HCT116 (cell line): ENCODE results near the gene QSOX1. TPM values are rescaled to one million over a fixed set of nuclear protein-coding genes. Genes with fewer than 3 reads are reported as not detected.

Experiments used
- ATAC-seq: fragments of 200-7000 bp; cut with Tn5 transposase; 2 replicates; pipeline ENCODE4 v1.9.1; 2020; ENCODE audit warnings: mild to moderate bottlenecking, moderate library complexity
- BruUV-seq: library from RNA; stranded (reverse); fragments of 400-500 nt; replicated peaks from 2 replicates; lab custom pipeline; 2021; lab: Mats Ljungman, UMichigan
- CTCF ChIA-PET: fragments of 300-600 bp; sonication (Branson Sonifier 250); formaldehyde crosslinking; loops from one replicate; lab custom pipeline; 2021; ENCODE audit warnings: antibody characterized with exemption; lab: Charles Lee
- POLR2A ChIA-PET: fragments of 300-600, 350-600 bp; sonication (Branson Sonifier 250); formaldehyde crosslinking; loops from one replicate; lab custom pipeline; 2021; ENCODE audit warnings: antibody characterized with exemption; lab: Charles Lee
- RAD21 ChIA-PET, 2 experiments: fragments of 300-600 bp; sonication (Branson Sonifier 250); formaldehyde crosslinking; loops; one replicate each; lab custom pipeline; 2023; ENCODE audit warnings: low total read pairs in 2 of 2; ENCODE audit not compliant: uncharacterized antibody in 2 of 2, unreplicated experiment in 2 of 2, low non-redundant PET in 1 of 2; lab: Charles Lee
- DNase-seq: peaks from one replicate; pipeline ENCODE4 v3.0.0-alpha.2; 2010; ENCODE audit warnings: low read depth, low spot score
- H2AFZ ChIP-seq: fragments of 200-600 bp; shearing (Covaris generic), sonication (generic); 2 replicates; pipeline ENCODE4 v1.6.1; 2017; ENCODE audit warnings: low read depth, mixed run types, mixed read lengths, antibody characterized with exemption, low read length; ENCODE audit not compliant: poor library complexity, severe bottlenecking
- H3K27ac ChIP-seq: 2 replicates; pipeline ENCODE4 v1.5.1; 2012; ENCODE audit warnings: low read depth, low read length
- H3K27me3 ChIP-seq: fragments of 200-600 bp; sonication (generic); 2 replicates; pipeline ENCODE4 v1.6.1; 2016; ENCODE audit warnings: mixed run types, low read length, mixed read lengths; ENCODE audit not compliant: insufficient read depth
- H3K36me3 ChIP-seq, 2 experiments: fragments of 200-500 bp in 1 of 2; fragments of 200-600 bp in 1 of 2; sonication (Bioruptor generic) in 1 of 2; sonication (generic) in 1 of 2; 2 replicates each; pipeline versions ENCODE4 v1.5.1 to v1.6.1; 2014 to 2016; ENCODE audit warnings: low read length in 2 of 2, inconsistent platforms in 1 of 2, mixed read lengths in 1 of 2, mixed run types in 1 of 2; ENCODE audit not compliant: insufficient read depth in 2 of 2, control insufficient read depth in 1 of 2
- H3K4me1 ChIP-seq, 2 experiments: fragments of 200-600 bp in 1 of 2; sonication (generic) in 1 of 2; 2 replicates each; pipeline versions ENCODE4 v1.5.1 to v1.6.1; 2012 to 2017; ENCODE audit warnings: low read length in 2 of 2, inconsistent platforms in 1 of 2, mild to moderate bottlenecking in 1 of 2, mixed read lengths in 1 of 2, mixed run types in 1 of 2, moderate library complexity in 1 of 2; ENCODE audit not compliant: insufficient read depth in 2 of 2, control insufficient read depth in 1 of 2
- H3K4me2 ChIP-seq: fragments of 200-600 bp; sonication (generic); 2 replicates; pipeline ENCODE4 v1.6.1; 2017; ENCODE audit warnings: mixed run types, low read length, mixed read lengths
- H3K4me3 ChIP-seq, 2 experiments: fragments of 200-600 bp in 1 of 2; sonication (generic) in 1 of 2; replicated peaks in 1 of 2; 2 replicates each; pipeline ENCODE4 v1.5.1; 2011 to 2016; ENCODE audit warnings: low read length in 2 of 2, control low read depth in 1 of 2, low read depth in 1 of 2, mild to moderate bottlenecking in 1 of 2, mixed read lengths in 1 of 2, mixed run types in 1 of 2
- H3K79me2 ChIP-seq: fragments of 200-600 bp; sonication (generic); 2 replicates; pipeline ENCODE4 v1.6.1; 2017; ENCODE audit warnings: mild to moderate bottlenecking, mixed run types, low read length, moderate library complexity, mixed read lengths; ENCODE audit not compliant: insufficient read depth
- H3K9ac ChIP-seq: fragments of 200-600 bp; sonication (generic); 2 replicates; pipeline ENCODE4 v1.6.1; 2016; ENCODE audit warnings: low read length, mixed read lengths
- H3K9me2 ChIP-seq: fragments of 200-600 bp; sonication (generic), shearing (Covaris generic); 2 replicates; pipeline ENCODE4 v1.6.1; 2017; ENCODE audit warnings: mixed run types, mild to moderate bottlenecking, moderate library complexity; ENCODE audit not compliant: insufficient read depth
- H3K9me3 ChIP-seq, 2 experiments: fragments of 200-500 bp in 1 of 2; fragments of 200-600 bp in 1 of 2; sonication (Bioruptor generic) in 1 of 2; sonication (generic) in 1 of 2; 2 replicates each; pipeline ENCODE4 v1.6.1; 2014 to 2017; ENCODE audit warnings: low read length in 2 of 2, mixed read lengths in 2 of 2, inconsistent platforms in 1 of 2, low read depth in 1 of 2, mild to moderate bottlenecking in 1 of 2, mixed run types in 1 of 2, moderate library complexity in 1 of 2; ENCODE audit not compliant: control insufficient read depth in 1 of 2, insufficient read depth in 1 of 2
- H4K20me1 ChIP-seq: fragments of 200-600 bp; sonication (generic), shearing (Covaris generic); 2 replicates; pipeline ENCODE4 v1.6.1; 2017; ENCODE audit warnings: mixed run types, mild to moderate bottlenecking, moderate library complexity; ENCODE audit not compliant: insufficient read depth
- CEBPB ChIP-seq: IDR thresholded peaks from 2 replicates; pipeline ENCODE4 v1.6.1; 2012; ENCODE audit warnings: low read depth
- ELF1 ChIP-seq: IDR thresholded peaks from 2 replicates; pipeline ENCODE4 v1.6.1; 2012; ENCODE audit warnings: low read depth, borderline replicate concordance
- EZH2 ChIP-seq: fragments of 200-600 bp; sonication (generic); IDR thresholded peaks from 2 replicates; pipeline ENCODE4 v1.6.1; 2017; ENCODE audit warnings: antibody characterized with exemption, mixed run types
- EZH2phosphoT487 ChIP-seq: fragments of 200-600 bp; IDR thresholded peaks from 2 replicates; pipeline ENCODE4 v1.6.1; 2018; ENCODE audit warnings: antibody characterized with exemption, borderline replicate concordance
- FOSL1 ChIP-seq: IDR thresholded peaks from 2 replicates; pipeline ENCODE4 v1.6.1; 2012; ENCODE audit warnings: low read depth
- JUND ChIP-seq: IDR thresholded peaks from 2 replicates; pipeline ENCODE4 v1.6.1; 2012
- MAX ChIP-seq: IDR thresholded peaks from 2 replicates; pipeline ENCODE4 v1.6.1; 2012
- POLR2A ChIP-seq: IDR thresholded peaks from 2 replicates; pipeline ENCODE4 v1.7.0; 2011; ENCODE audit warnings: borderline replicate concordance; ENCODE audit not compliant: insufficient read depth, insufficient read length; ENCODE audit errors: extremely low read depth
- POLR2AphosphoS5 ChIP-seq: IDR thresholded peaks from 2 replicates; pipeline ENCODE4 v1.6.1; 2011; ENCODE audit warnings: mild to moderate bottlenecking, low read depth, low read length, moderate library complexity
- RAD21 ChIP-seq: IDR thresholded peaks from 2 replicates; pipeline ENCODE4 v1.6.1; 2012; ENCODE audit warnings: low read depth, mild to moderate bottlenecking
- REST ChIP-seq: IDR thresholded peaks from 2 replicates; pipeline ENCODE4 v1.6.1; 2012; ENCODE audit warnings: low read depth
- SRF ChIP-seq: IDR thresholded peaks from 2 replicates; pipeline ENCODE4 v1.6.1; 2012; ENCODE audit warnings: low read depth
- TCF7L2 ChIP-seq: IDR thresholded peaks from 2 replicates; pipeline ENCODE4 v1.7.0; 2011; ENCODE audit warnings: borderline replicate concordance, inconsistent platforms; ENCODE audit not compliant: insufficient read depth, insufficient read length; ENCODE audit errors: extremely low read depth
- YY1 ChIP-seq: IDR thresholded peaks from 2 replicates; pipeline ENCODE4 v1.6.1; 2011; ENCODE audit warnings: low read length, low read depth, moderate library complexity, mild to moderate bottlenecking; ENCODE audit not compliant: insufficient replicate concordance; ENCODE audit errors: extremely low read depth
- ZFX ChIP-seq: fragments of 450-650 bp; IDR thresholded peaks from 2 replicates; pipeline ENCODE4 v1.6.1; 2017
- ZNF274 ChIP-seq: fragments of 200-500 bp; sonication (Bioruptor generic); IDR thresholded peaks from 2 replicates; pipeline ENCODE4 v1.6.1; 2014; ENCODE audit warnings: mild to moderate bottlenecking, low read depth, low read length, inconsistent platforms
- intact Hi-C: fragments of 100-400 bp; cut with micrococcal nuclease; formaldehyde crosslinking; loops from 2 replicates; pipeline ENCODE4 v1.10.0; 2022
- total RNA-seq: library from RNA; stranded (reverse); gene quantifications from one replicate; pipeline ENCODE4 v1.2.1, GENCODE V29; 2021; ENCODE audit not compliant: unreplicated experiment

QSOX1 gene
- total RNA-seq, 1 experiment from 2014 or later: 89.2 TPM

GRCh38 chr1:180151508-180151907, 3.2 kb upstream of the QSOX1 start:
- CTCF ChIA-PET: no interaction called here
- Histone ChIP-seq H4K20me1 (no peaks in the 10 kb centered on the region), H3K4me3 (no peak overlapping the region), H3K27me3 (no peaks in the 10 kb centered on the region), H3K79me2 (peaks cover 7% of the 10 kb centered on the region; the same call in 1 of the 2 replicates), H3K9me2 (no peaks in the 10 kb centered on the region), H2AFZ (no peak overlapping the region), H3K36me3 (no peaks in the 10 kb centered on the region), H3K4me1 (peaks cover 2 to 37% of the 10 kb centered on the region in 2 experiments; a peak in 3 of 4 replicates), H3K4me2 (peak overlapping the region; percentile 16), H3K9me3 (no peaks in the 10 kb centered on the region), H3K27ac (no peak overlapping the region), H3K9ac (no peak overlapping the region)
- RAD21 ChIA-PET: no interaction called here
- ATAC-seq (no peak), DNase-seq (no peak)
- no TSS peak for BruUV-seq
- TF ChIP-seq FOSL1 (peak; percentile 40; the same call in 1 of the 2 replicates), ZNF274 (no peak)
- intact Hi-C loops: no loop called here
- POLR2A ChIA-PET: no interaction called here

- RAD21 ChIA-PET: no interaction called here
Measured at GRCh38 chr1:180152588-180152987, 2.1 kb upstream of the QSOX1 start.

More at GRCh38 chr1:180152588-180152987, 2.1 kb upstream of the QSOX1 start:
- CTCF ChIA-PET: no interaction called here
- intact Hi-C loops: no loop called here
- Histone ChIP-seq H3K9ac (no peak overlapping the region), H3K9me2 (no peaks in the 10 kb centered on the region), H3K9me3 (no peaks in the 10 kb centered on the region), H3K4me3 (no peak overlapping the region), H3K4me2 (no peak overlapping the region), H3K27ac (no peak overlapping the region), H3K27me3 (no peaks in the 10 kb centered on the region), H2AFZ (no peak overlapping the region), H3K36me3 (no peaks in the 10 kb centered on the region), H3K79me2 (peaks cover 8% of the 10 kb centered on the region), H3K4me1 (peaks cover 2 to 43% of the 10 kb centered on the region in 2 experiments; a peak in 3 of 4 replicates), H4K20me1 (no peaks in the 10 kb centered on the region)
- no peak for TF ChIP-seq ZFX
- TF ChIP-seq REST: no peak
- TF ChIP-seq ELF1: no peak
- TF ChIP-seq EZH2phosphoT487: no peak
- no peak for TF ChIP-seq TCF7L2
- TF ChIP-seq ZNF274: no peak
- no peak for TF ChIP-seq JUND
- TF ChIP-seq RAD21: no peak
- TF ChIP-seq EZH2: no peak
- no peak for TF ChIP-seq POLR2AphosphoS5
- TF ChIP-seq MAX: no peak
- no peak for TF ChIP-seq FOSL1
- TF ChIP-seq YY1: no peak
- no peak for TF ChIP-seq POLR2A
- no peak for TF ChIP-seq SRF
- TF ChIP-seq CEBPB: no peak
- DNase-seq: no peak
- POLR2A ChIA-PET: no interaction called here
- no TSS peak for BruUV-seq
- ATAC-seq: no peak
